Measurements from ENCODE around the gene C19orf38. TPM values are rescaled to one million over a fixed set of nuclear protein-coding genes. Genes with fewer than 3 reads are reported as not detected.
"Not testable (repeated sequence)": the region's sequence is repeated elsewhere in the genome, so short reads cannot be mapped to it uniquely, and the experiment has no call there.

Gene C19orf38
- total RNA-seq, 2 experiments from 2014 or later: 1.1 to 2.2 TPM

- not testable (repeated sequence) for H3K9me3 Mint-ChIP-seq (ENCODE audit: insufficient read depth); H3K27me3 Mint-ChIP-seq (ENCODE audit: low read depth); H3K36me3 Mint-ChIP-seq (ENCODE audit: low read depth); DNase-seq; ATAC-seq; H3K4me3 Mint-ChIP-seq
- ChIA-PET CTCF (interaction anchor here (1.2 to 12.8 kb wide), 4 partner anchors 9 to 151 kb away, joined by 4 to 195 read pairs (median 10); partner anchors contain the start of gene DNM2), POLR2A (interaction anchor here (0.6 to 1.4 kb wide), 3 partner anchors 34 to 565 kb away, joined by 3 to 6 read pairs (median 3); partner anchors contain the start of genes ODAD3 and TMED1)
- Mint-ChIP-seq H3K27ac (peak overlapping the region; percentile 63), H3K4me1 (ENCODE audit: low read depth) (peaks cover 27% of the 10 kb centered on the region)
Observed at GRCh38 chr19:10869872-10870311, 21.7 kb downstream of the C19orf38 start.

- H3K4me3 Mint-ChIP-seq: peak overlapping the region; percentile 60
- no peaks in the 10 kb centered on the region for H3K9me3 Mint-ChIP-seq (ENCODE audit: insufficient read depth)
- POLR2A ChIA-PET: interaction anchor here (0.6 to 1.4 kb wide), 4 partner anchors 35 to 564 kb away, joined by 3 to 6 read pairs (median 3); partner anchors contain the start of genes ODAD3 and TMED1
- peak overlapping the region; percentile 79 for H3K27ac Mint-ChIP-seq
- peaks cover 27% of the 10 kb centered on the region for H3K4me1 Mint-ChIP-seq (ENCODE audit: low read depth)
- CTCF ChIA-PET: interaction anchor here (0.5 to 12.8 kb wide), 18 partner anchors 9 to 505 kb away, joined by 3 to 195 read pairs (median 5); partner anchors contain the start of genes DNM2, LDLR, SWSAP1 and TMED1
- no peak for ATAC-seq
- peaks cover 4% of the 10 kb centered on the region for H3K36me3 Mint-ChIP-seq (ENCODE audit: low read depth)
- DNase-seq: no peak
- no peaks in the 10 kb centered on the region for H3K27me3 Mint-ChIP-seq (ENCODE audit: low read depth)
Observed at GRCh38 chr19:10870501-10870954, 22.3 kb downstream of the C19orf38 start.

GRCh38 chr19:10870955-10871603 lies 22.9 kb downstream of the C19orf38 start, which contains the start of gene CARM1:
TSS of gene CARM1 (plus strand) at chr19:10871553. CDS start at chr19:10871703, 150 bp downstream.
- Mint-ChIP-seq H3K36me3 (ENCODE audit: low read depth) (peaks cover 4% of the 10 kb centered on the region), H3K4me3 (peak within 1 kb of the TSS; percentile 67), H3K4me1 (ENCODE audit: low read depth) (peaks cover 28% of the 10 kb centered on the region), H3K27ac (peak within 1 kb of the TSS; percentile 79), H3K9me3 (ENCODE audit: insufficient read depth) (no peaks in the 10 kb centered on the region), H3K27me3 (ENCODE audit: low read depth) (no peaks in the 10 kb centered on the region)
- peak; percentile 99 for DNase-seq
- peak; percentile 91 for ATAC-seq
- ChIA-PET CTCF (interaction anchor here (0.5 to 12.8 kb wide), 16 partner anchors 9 to 504 kb away, joined by 3 to 195 read pairs (median 5); partner anchors contain the start of genes DNM2, LDLR, SWSAP1 and TMED1), POLR2A (interaction anchor here (0.7 to 1.4 kb wide), 2 partner anchors 35 to 56 kb away, joined by 3 to 6 read pairs; partner anchors contain the start of gene TMED1)

GRCh38 chr19:10871711-10872545 lies 23.7 kb downstream of the C19orf38 start:
- DNase-seq (peak; percentile 37), ATAC-seq (peak; percentile 5)
- ChIA-PET POLR2A (interaction anchor here (1.0 kb wide), 1 partner anchor 56 kb away, joined by 3 read pairs; no protein-coding TSS in a partner anchor), CTCF (interaction anchor here (0.8 to 12.8 kb wide), 19 partner anchors 8 to 503 kb away, joined by 3 to 195 read pairs (median 4); partner anchors contain the start of genes DNM2, SWSAP1 and TMED1)
- Mint-ChIP-seq H3K27ac (peak overlapping the region; percentile 72), H3K4me3 (peak overlapping the region; percentile 67), H3K4me1 (ENCODE audit: low read depth) (peaks cover 35% of the 10 kb centered on the region), H3K9me3 (ENCODE audit: insufficient read depth) (no peaks in the 10 kb centered on the region), H3K36me3 (ENCODE audit: low read depth) (peaks cover 6% of the 10 kb centered on the region), H3K27me3 (ENCODE audit: low read depth) (no peaks in the 10 kb centered on the region)

GRCh38 chr19:10872546-10873107 lies 24.4 kb downstream of the C19orf38 start:
- Mint-ChIP-seq H3K27me3 (ENCODE audit: low read depth) (no peaks in the 10 kb centered on the region), H3K4me1 (ENCODE audit: low read depth) (peaks cover 38% of the 10 kb centered on the region), H3K4me3 (peak overlapping the region; percentile 67), H3K9me3 (ENCODE audit: insufficient read depth) (no peaks in the 10 kb centered on the region), H3K27ac (peak overlapping the region; percentile 72), H3K36me3 (ENCODE audit: low read depth) (peaks cover 6% of the 10 kb centered on the region)
- DNase-seq: no peak
- ChIA-PET POLR2A (interaction anchor here (0.6 to 1.0 kb wide), 2 partner anchors 55 to 596 kb away, joined by 3 to 5 read pairs; no protein-coding TSS in a partner anchor), CTCF (interaction anchor here (0.8 to 12.8 kb wide), 16 partner anchors 8 to 502 kb away, joined by 3 to 195 read pairs (median 4); partner anchors contain the start of genes DNM2, SWSAP1 and TMED1)
- no peak for ATAC-seq

GRCh38 chr19:10874024-10874423 lies 25.8 kb downstream of the C19orf38 start:
- Mint-ChIP-seq H3K4me1 (ENCODE audit: low read depth) (peaks cover 44% of the 10 kb centered on the region), H3K9me3 (ENCODE audit: insufficient read depth) (no peaks in the 10 kb centered on the region), H3K27ac (no peak overlapping the region), H3K27me3 (ENCODE audit: low read depth) (no peaks in the 10 kb centered on the region), H3K36me3 (ENCODE audit: low read depth) (peaks cover 7% of the 10 kb centered on the region), H3K4me3 (peak overlapping the region; percentile 31)
- ATAC-seq (no peak), DNase-seq (no peak)
- ChIA-PET POLR2A (no interaction called here), CTCF (interaction anchor here (1.1 to 3.2 kb wide), 2 partner anchors 10 to 157 kb away, joined by 3 to 22 read pairs; no protein-coding TSS in a partner anchor)

GRCh38 chr19:10876459-10877240 lies 28.4 kb downstream of the C19orf38 start:
- POLR2A ChIA-PET: no interaction called here
- DNase-seq (no peak), ATAC-seq (no peak)
- no peaks in the 10 kb centered on the region for H3K27me3 Mint-ChIP-seq (ENCODE audit: low read depth)
- peak overlapping the region; percentile 46 for H3K27ac Mint-ChIP-seq
- peaks cover 45% of the 10 kb centered on the region for H3K4me1 Mint-ChIP-seq (ENCODE audit: low read depth)
- no peaks in the 10 kb centered on the region for H3K9me3 Mint-ChIP-seq (ENCODE audit: insufficient read depth)
- CTCF ChIA-PET: interaction anchor here (1.1 to 1.5 kb wide), 3 partner anchors 41 to 159 kb away, joined by 3 to 5 read pairs (median 3); partner anchors contain the start of genes DNM2 and TMED1
- peaks cover 11% of the 10 kb centered on the region for H3K36me3 Mint-ChIP-seq (ENCODE audit: low read depth)
- no peak overlapping the region for H3K4me3 Mint-ChIP-seq

- Mint-ChIP-seq H3K36me3 (ENCODE audit: low read depth) (peaks cover 11% of the 10 kb centered on the region), H3K27ac (peak overlapping the region; percentile 92), H3K4me1 (ENCODE audit: low read depth) (peaks cover 41% of the 10 kb centered on the region)
- POLR2A ChIA-PET; H3K4me3 Mint-ChIP-seq; ATAC-seq; H3K27me3 Mint-ChIP-seq (ENCODE audit: low read depth); H3K9me3 Mint-ChIP-seq (ENCODE audit: insufficient read depth); DNase-seq: not testable (repeated sequence)
- CTCF ChIA-PET: interaction anchor here (1.0 to 1.5 kb wide), 3 partner anchors 11 to 160 kb away, joined by 3 to 5 read pairs (median 5); partner anchors contain the start of genes DNM2 and TMED1
Observed at GRCh38 chr19:10877608-10878007, 29.4 kb downstream of the C19orf38 start.

GRCh38 chr19:10878253-10878652 lies 30.0 kb downstream of the C19orf38 start:
- H3K27me3 Mint-ChIP-seq (ENCODE audit: low read depth): no peaks in the 10 kb centered on the region
- peaks cover 11% of the 10 kb centered on the region for H3K36me3 Mint-ChIP-seq (ENCODE audit: low read depth)
- ChIA-PET POLR2A (interaction anchor here (0.7 kb wide), 1 partner anchor 15 kb away, joined by 3 read pairs; no protein-coding TSS in a partner anchor), CTCF (interaction anchor here (1.0 to 1.6 kb wide), 3 partner anchors 10 to 160 kb away, joined by 3 to 5 read pairs (median 4); partner anchors contain the start of gene DNM2)
- H3K4me1 Mint-ChIP-seq (ENCODE audit: low read depth): peaks cover 35% of the 10 kb centered on the region
- peak overlapping the region; percentile 92 for H3K27ac Mint-ChIP-seq
- ATAC-seq (no peak), DNase-seq (no peak)
- peak overlapping the region; percentile 38 for H3K4me3 Mint-ChIP-seq
- no peaks in the 10 kb centered on the region for H3K9me3 Mint-ChIP-seq (ENCODE audit: insufficient read depth)

- ChIA-PET CTCF (interaction anchor here (0.8 to 1.3 kb wide), 4 partner anchors 9 to 256 kb away, joined by 3 read pairs; partner anchors contain the start of gene CARM1), POLR2A (no interaction called here)
- DNase-seq: no peak
- ATAC-seq: no peak
- Mint-ChIP-seq H3K4me3 (no peak overlapping the region), H3K9me3 (ENCODE audit: insufficient read depth) (no peaks in the 10 kb centered on the region), H3K4me1 (ENCODE audit: low read depth) (peaks cover 29% of the 10 kb centered on the region), H3K36me3 (ENCODE audit: low read depth) (peaks cover 7% of the 10 kb centered on the region), H3K27ac (no peak overlapping the region), H3K27me3 (ENCODE audit: low read depth) (no peaks in the 10 kb centered on the region)
Observed at GRCh38 chr19:10881403-10882107, 33.3 kb downstream of the C19orf38 start.
